Measurements from ENCODE around the gene DOK4. TPM values are rescaled to one million over a fixed set of nuclear protein-coding genes. Genes with fewer than 3 reads are reported as not detected.

Gene DOK4
- 2.6 and 3.6 TPM in 2 replicates for total RNA-seq

DNA sequence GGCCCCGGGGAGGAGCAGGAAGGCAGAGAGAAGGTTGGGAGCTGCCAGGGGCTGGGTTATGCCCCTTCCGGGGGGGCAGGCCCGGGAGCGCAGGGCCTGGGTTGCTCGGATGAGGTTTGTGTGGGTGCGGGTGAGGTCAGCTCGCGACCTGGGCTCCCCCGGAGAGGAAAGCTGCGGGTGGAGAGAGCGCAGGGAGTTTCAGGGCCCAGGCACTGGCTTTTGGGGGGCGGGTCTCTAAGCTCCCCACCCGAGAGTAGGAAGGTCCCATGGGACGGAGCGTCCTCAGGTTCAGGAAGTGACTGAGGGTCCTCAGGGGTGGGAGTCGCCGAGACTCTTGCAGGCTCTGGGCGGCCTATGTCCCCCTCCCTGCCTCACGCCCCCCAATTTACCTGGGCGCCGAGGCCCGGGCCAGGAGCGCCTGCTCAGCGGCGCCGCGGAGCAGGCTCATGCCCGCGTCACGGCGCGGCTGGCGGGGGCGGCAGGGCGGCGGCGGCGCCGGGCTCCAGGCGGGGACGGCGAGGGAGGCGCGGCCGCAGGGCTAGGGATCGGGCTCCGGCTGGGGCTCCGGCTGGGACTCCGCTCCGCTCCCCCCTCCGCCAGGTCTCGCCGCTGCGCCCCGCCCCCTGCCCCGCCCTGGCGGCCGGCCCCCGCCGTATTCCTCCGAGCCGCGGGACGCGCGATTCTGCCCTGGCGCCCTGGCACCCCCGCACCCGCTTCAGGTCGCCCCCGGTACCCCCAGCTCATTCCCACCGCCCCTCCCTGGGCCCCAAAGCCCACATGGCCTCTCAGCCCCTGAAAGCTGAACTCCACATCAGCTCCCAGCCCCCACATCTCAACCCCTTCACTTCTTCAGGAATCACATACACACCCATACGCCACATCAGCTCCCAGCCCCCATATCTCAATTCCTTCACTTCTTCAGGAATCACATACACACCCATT is at the start of gene DOK4:
DOK4 (minus strand) TSS at position 578 of the 942 bp plus-strand sequence. CDS start 6,986 bp downstream, outside the sequence.
- intact Hi-C loops (cut with micrococcal nuclease), result loop anchor here (1.0 kb wide), 5 partner anchors 10 to 186 kb away; partner anchors contain the start of gene POLR2C

DNA sequence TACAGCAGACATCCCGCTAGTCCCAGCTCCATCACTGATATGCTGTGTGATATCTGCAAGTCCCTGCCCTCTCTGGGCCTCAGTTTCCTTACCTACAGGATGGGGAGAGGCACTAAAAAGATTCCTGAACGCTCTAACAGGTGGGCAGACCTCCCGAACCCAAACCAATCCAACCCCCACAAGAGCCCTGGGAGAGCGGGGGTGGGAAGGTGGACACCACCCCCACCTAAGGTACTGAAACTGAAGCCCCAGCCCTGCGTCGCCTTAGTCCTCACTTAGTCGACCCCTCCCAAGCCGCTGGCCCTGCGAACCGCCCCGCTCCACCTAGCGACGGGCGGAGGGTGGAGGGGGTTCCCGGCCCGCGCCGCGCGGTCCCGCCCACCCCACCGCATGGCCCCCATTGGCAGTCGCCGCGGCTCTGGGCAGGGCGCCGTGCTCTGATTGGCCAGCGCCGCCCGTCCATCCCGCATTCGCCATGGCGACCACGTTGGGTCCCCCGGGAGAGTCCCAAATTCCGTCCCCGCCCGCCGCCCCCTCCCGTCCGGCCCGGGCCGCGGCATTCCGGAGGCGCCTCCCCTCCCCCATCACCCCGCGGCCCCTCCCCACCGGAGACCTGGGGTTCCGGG is 49.5 kb upstream of the DOK4 start:
- intact Hi-C loops (cut with micrococcal nuclease), result loop anchor here (1.0 to 10.0 kb wide), 14 partner anchors 17 to 1178 kb away; partner anchors contain the start of genes ARL2BP, CIAPIN1, COQ9 and GINS3

DNA sequence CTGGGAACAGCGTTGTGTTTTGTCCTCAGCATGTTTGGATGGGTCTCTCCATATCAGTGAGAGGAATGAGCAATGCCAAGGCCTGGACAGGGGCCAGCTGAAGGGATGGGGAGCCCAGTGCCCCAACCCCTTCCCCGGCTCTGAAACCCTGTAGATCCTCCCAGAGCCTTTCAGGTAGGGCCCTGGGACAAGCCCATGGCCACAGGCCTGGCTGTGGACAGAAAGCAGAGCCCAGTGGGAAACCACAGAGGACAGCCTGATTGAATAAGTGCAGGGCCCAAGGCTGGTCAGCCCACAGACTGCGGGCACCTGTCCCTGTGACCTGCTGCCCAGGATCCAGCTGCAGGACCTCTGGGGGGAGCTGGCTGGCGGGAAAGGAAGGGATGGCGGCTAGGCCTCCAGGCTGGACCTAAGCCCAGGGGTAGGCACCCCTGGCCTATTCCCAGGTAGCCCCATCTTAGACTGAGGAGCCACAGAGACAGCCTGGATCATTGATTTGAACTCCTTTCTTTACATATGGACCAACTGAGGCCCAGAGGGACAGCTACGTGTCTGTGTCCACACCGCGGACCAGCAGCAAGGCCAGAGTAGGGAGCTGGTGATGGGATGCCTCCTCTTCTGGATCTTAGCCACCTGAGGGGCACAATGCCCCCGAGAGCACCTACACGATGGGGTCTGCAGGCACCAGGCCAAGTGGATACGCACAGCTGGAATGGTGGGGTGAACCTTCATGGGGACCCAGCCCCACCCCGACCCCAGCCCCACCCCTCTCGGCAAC is 48.8 kb upstream of the DOK4 start:
- intact Hi-C loops (cut with micrococcal nuclease), result loop anchor here (2.0 to 10.0 kb wide), 6 partner anchors 58 to 1178 kb away; partner anchors contain the start of genes GINS3, PSME3IP1 and RSPRY1

DNA sequence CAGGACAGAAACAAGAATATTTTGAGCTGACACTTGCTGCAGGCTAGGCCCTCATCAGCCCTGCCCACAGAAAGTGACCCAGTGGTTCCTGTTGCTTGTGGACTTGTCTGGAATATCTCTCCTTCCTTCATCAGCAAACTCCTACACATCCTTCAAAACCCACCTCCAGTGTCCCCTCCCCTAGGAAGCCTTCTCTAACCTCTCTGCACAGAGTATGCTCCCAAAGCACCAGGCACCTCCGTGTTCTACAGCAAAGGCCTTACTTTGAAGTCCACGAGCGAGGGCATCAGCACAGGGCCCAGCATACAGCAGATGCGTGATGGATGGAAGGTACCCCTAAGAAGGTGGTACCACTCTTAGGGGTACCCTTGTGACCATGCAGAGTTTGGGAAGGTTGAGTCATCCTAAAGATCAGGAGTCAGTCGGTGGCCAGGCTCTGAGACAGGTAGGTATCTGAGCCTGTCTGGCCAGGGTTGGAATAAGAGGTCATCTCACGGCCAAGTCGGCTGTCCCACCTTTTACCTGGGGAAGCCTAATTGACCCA is 48.1 kb upstream of the DOK4 start:
- intact Hi-C loops (cut with micrococcal nuclease), result loop anchor here (2.0 to 10.0 kb wide), 2 partner anchors 58 to 520 kb away; no protein-coding TSS in a partner anchor

DNA sequence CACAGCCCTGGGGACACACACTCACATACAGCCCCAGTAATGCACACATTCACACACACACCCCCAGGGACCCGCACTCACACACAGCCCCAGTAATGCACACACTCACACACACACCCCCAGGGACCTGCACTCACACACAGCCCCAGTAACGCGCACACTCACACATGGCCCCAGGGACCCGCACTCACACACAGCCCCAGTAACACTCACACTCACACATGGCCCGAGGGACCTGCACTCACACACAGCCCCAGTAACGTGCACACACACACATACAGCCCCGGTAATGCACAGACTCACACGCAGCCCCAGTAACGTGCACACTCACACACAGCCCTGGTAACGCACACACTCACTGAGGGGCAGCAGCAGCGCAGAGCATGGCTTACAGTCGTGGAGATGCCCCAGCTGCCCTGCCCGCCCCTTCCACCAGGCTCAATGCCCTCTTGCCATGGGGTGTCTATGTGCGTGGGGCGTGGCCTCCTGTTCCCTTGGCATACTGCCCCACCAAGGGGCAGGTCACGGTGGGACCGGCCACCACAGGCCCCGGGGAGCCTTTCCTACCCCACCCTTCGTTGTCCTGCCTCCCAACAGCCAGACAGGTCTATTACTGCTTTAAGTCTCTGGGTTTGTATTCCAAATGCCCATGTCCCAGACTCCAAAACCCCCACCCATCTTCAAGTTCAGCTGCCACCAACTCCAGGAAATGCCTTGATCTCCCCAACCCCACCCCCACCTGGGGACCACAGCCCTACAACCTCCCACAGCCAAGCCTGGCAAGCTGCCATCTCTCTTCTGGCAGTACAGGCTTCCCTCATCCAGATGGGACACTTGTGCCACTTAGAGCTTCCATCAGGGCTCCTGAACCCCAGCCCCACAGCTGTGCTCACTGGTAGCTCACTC is 47.4 kb upstream of the DOK4 start:
- intact Hi-C loops (cut with micrococcal nuclease), result loop anchor here (2.0 to 10.0 kb wide), 2 partner anchors 59 to 519 kb away; no protein-coding TSS in a partner anchor

DNA sequence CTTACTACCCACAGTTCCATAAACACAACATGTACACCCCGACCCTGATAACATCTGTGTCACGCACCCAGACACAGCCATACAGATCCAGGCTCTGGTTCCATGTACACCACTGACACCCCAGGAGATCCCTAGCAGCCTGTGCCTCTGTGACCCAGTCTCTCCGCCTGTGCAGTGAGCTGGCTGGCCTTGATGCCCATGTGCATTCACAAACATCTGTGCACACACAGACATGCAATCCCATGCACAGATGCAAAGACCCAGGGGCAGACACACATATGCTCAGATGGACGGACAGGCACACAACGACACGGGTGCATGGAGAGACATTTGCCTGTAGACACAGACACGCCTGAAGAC is 46.0 kb upstream of the DOK4 start:
- intact Hi-C loops (cut with micrococcal nuclease), result loop anchor here (10.0 kb wide), 1 partner anchor 517 kb away; no protein-coding TSS in a partner anchor

DNA sequence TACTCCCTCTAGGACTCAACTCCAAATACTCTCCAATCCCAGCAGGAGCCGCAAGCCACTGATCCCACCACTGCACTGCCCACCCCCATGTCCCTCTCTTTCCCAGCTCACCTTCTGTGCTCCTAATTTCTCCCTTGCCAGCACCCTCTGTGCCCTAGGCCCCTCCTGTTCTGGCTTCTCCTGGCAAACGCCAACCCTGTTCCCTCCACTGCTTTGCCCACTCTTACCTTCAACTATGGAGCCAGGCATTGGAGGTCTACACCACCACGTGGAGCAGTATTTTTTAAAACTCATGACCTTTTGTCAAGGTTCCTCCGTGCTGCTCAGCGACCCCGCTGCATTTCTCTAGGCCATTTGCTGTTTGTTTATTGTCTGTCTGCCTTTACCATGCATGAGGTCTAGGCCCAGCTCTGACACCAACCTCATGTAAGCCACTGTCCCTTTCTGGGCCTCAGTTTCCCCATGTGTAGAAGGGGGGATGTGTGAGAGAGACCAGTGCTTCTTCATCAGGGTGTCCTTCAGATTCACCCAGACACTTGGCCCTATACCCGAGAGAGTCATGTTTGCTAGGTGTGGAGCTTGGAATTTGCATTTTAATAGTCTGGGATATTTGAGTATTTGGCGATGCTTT is 45.5 kb upstream of the DOK4 start:
- intact Hi-C loops (cut with micrococcal nuclease), result loop anchor here (10.0 kb wide), 1 partner anchor 517 kb away; no protein-coding TSS in a partner anchor

DNA sequence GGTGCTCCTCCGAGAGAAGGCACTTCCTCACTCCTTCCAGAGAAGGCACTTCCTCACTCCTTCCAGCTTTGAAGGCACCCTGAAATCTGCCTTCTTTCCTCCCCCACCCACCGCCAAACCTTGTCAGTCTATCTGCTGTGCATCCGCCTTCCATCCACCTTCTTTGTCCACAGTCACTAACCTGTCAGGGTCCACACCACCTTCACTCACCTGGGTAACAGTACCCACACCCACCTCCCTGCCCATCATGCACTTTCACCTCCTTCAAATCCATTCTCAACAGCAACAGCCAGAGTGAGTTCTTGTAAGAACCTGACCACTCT is 44.9 kb upstream of the DOK4 start:
- intact Hi-C loops (cut with micrococcal nuclease), result loop anchor here (10.0 kb wide), 1 partner anchor 516 kb away; no protein-coding TSS in a partner anchor

DNA sequence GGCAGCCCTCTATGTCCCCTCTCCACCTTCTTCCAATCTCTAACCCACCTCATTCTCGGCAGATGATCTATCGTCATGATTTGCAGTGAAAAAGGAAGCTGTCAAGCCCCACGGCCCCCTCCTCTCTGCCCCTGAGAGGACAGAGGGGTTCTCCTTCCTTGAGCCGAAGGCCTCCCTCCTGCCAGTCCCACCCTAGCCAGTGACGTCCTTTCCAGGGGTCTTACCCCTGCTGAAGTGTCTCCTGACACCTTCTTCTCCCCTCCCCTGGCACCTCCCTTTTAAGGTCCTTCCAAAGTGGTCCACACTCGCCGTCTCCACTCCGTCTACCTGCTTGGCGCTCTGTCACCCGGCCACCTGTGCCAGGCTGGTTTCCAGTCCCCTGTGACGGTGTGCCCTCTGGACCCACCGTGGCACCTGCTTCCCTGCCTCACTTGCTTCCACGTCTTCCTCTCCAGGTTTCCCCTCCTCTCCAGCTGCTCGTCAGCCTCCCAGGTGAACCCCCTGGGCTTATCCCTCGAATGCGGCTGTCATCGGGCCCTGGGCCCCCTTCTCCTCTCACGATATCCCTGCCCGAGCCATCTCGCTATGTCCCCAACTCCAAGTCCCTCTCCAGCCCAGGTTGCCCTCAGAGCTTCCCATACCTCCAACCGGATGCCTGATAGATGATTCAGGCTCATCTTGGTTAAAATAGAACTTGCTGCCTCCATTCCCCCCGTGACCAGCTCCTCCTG is 44.4 kb upstream of the DOK4 start:
- intact Hi-C loops (cut with micrococcal nuclease), result loop anchor here (1.0 to 10.0 kb wide), 3 partner anchors 8 to 516 kb away; no protein-coding TSS in a partner anchor

DNA sequence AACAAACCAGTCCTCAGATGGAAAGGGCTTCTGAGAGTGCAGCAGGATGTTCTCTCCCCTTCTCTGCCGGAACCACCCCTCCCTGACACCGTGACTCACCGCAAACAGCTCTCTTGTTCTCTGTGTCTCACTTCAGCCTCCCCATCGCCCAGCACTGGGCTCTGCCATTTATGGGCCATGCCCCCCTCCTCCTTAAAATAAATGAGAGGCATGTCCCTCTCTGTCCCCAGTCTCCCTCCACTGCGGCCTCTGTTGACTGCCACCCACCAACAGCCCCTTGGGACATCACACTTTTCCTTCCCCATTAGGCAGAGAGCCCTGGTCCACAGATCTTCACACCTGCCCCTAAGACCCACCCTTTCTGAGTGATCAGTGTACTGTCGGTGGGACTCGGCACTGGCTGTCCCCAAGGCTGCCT is 43.8 kb upstream of the DOK4 start:
- intact Hi-C loops (cut with micrococcal nuclease), result loop anchor here (1.0 to 10.0 kb wide), 3 partner anchors 8 to 515 kb away; no protein-coding TSS in a partner anchor

DNA sequence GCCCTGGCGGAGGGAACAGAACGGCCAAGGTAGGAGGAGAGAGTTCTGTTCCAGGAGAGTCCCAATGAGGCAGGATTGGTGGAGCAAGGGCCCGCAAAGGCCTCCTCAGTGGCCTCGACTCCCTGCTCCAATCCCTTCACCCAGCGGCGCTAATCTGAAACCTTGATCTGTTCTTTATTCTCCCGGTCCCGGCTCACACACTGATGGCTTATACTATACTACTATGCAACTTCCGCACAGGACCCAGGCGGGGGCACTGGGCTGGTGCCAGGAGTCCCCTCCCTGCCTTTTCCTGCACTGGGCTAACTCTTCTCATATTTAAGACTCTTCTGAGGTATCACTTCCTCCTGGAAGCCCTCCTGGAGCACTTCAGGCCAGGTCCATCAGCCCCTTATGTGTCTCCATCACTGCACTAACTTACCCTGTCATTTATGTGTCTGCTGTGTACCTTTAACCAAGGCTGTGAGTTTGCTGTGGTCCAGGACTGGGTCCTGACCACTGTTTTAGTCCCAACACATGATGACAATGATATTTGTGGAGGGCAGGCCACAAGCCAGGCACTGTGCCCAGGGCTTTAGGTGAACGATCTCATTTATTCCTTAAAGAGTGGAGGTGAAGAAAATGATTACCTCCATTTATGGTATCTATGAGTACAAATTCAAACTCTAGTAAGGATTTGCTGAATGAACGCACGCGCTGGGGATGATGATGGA is 43.3 kb upstream of the DOK4 start:
- intact Hi-C loops (cut with micrococcal nuclease), result loop anchor here (1.0 to 10.0 kb wide), 3 partner anchors 9 to 515 kb away; no protein-coding TSS in a partner anchor

DNA sequence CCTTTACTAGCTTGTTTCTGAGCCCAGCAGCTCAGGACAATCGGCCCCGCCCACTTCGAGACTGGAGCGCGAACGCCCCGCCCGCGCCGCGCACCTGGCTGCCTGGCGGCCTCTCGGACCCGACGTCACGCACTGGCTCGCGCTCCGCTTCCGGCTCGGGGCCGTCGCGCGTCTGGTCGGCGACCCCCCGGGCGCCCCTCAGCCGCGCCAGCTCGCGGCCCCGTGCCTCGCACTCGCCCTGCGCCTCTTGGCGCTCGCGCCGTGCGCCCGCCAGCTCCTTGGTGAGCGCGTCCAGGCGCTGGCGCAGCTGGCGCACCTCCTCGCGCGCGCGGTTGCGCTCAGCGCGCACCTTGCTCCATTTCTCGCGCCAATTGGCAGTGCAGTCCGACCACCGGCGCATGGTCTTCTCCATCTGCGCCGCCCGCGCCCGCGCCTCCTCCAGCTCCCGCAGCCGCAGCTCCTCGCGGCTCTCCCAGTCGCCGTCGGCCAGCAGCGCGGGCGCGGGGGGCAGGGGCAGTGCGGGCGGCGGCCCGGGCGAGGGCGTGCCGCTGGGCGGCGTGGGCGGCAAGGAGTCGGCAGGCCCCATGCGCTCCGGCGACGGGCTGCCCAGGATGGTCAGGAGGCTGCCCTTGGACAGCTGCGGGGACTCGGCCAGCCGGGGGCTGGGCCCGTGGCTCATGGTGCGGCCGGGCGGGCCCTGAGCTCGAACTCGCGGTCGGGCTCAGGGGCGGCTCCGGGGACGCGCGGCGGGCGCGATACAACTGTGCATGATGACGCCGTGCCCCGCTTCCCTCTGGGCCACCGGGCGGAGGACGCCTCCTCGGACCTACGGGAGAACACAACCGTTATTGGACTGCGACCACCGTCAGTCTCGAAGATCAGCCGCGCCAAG is 42.5 kb upstream of the DOK4 start:
- intact Hi-C loops (cut with micrococcal nuclease), result no loop called here

DNA sequence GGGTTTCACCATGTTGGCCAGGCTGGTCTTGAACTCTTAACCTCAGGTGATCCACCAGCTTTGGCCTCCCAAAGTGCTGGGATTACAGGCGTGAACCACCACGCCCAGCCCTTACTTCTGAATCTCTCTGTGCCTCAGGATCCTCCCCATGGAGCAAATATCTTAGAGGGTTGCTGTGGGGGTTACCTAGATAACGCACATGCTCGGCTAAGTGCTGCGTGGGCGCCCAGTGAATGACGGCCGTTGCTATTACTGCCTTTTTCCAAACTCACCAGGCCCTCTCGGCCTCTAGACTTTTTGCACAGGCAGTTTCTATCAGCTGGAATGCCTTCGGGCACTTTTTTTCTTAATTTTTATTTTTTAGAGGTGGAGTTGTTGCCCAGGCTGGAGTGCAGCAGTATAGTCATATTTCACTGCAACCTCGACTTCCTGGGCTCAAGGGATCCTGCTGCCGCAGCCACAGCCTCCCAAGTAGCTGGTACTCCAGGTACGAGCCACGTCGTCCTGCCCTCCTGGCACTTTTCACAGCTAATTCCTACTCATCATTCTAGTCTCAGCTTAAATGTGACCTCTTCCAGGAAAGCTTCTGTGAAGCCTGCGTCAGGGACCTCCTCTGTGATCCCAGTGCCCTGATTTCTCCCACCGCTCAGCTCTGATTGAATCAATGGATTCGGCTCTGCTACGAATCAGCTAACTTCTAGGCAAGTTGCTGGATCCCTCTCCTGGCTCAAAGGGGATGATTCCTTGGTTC is 41.5 kb upstream of the DOK4 start:
- intact Hi-C loops (cut with micrococcal nuclease), result no loop called here

DNA sequence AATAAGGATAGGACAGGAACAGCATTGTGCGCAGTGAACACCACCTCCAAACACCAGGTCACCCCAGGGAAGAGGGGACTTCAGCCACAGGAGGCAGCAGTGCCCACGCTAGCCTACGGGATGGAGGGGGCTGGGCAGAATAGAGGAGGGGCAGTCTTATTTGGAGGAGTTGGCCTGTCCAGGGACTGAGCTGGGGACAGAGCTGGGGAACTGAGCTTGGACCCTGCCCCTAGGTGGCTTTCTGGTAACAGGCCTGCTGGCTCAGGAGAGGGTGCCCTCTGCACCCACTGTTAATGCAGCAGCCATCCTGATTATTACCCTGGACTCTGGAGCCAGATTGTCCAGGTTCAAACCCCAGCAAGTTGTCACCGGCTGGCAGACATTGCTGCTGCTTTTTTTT is 40.7 kb upstream of the DOK4 start:
- intact Hi-C loops (cut with micrococcal nuclease), result no loop called here

DNA sequence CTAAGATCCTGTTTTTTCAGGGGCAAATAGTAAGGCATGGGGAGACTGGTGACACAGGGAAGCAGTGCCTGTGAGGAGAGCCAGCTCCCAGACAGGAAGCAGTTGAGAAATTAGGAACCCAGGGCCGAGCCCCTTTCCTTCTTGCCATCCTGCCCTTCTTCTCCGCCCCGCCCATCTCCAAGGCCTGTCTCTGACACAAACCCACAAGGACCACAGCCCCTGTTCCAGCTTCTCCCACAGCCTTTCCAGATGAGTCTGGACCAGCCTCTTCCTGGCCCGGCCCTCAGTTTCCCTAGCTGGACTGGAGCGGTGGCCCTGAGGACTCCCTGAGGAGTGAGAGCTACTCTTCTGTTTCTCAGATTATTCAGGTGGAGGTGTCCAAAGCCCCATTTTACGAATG is 40.2 kb upstream of the DOK4 start:
- intact Hi-C loops (cut with micrococcal nuclease), result no loop called here

DNA sequence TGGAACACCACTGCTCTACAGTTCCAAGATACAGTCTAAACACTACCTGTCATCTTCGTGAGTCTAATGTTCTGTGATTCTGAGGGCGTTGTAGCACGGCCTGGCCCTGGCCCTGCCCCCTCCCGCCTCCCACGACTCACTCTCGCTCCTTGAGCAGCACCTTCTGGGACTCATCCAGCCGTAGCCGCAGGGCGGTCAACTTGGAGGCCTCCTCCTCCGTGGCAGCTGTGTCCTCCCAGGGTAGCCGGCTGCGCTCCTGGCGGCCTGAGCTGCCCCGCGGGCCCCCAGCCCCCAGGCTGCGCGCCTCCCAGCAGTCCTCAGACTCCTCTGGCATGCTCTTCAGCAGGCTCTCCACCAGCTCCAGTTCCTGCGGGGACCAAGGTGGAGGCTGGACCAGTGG is 39.5 kb upstream of the DOK4 start:
- intact Hi-C loops (cut with micrococcal nuclease), result no loop called here
